Endothelial cell of umbilical vein (primary cell): Measurements from ENCODE around the gene CXCL13. TPM values are rescaled to one million over a fixed set of nuclear protein-coding genes. Genes with fewer than 3 reads are reported as not detected.

Source experiments
- BruUV-seq: library from RNA; stranded (reverse); fragments of 400-500 nt; replicated peaks from 2 replicates; lab custom pipeline; 2021; lab: Mats Ljungman, UMichigan
- CTCF ChIA-PET: fragments of 300-600, 350-600 bp; sonication (Branson Sonifier 250); formaldehyde crosslinking; loops from one replicate; lab custom pipeline; 2021; ENCODE audit warnings: antibody characterized with exemption, inconsistent platforms; lab: Charles Lee
- POLR2A ChIA-PET: fragments of 300-600, 350-600 bp; sonication (Branson Sonifier 250); formaldehyde crosslinking; loops from one replicate; lab custom pipeline; 2021; ENCODE audit warnings: antibody characterized with exemption, inconsistent platforms; lab: Charles Lee
- DNase-seq: peaks from one replicate; pipeline ENCODE4 v3.0.0-alpha.2; 2011; ENCODE audit warnings: low read depth, low spot score
- FAIRE-seq: peaks from 2 replicates; lab custom pipeline; 2011; peaks lifted over from hg19 to GRCh38; lab: Jason Lieb, UNC
- H2AFZ ChIP-seq: 2 replicates; pipeline ENCODE4 v1.6.0; 2012; ENCODE audit warnings: low read depth, low read length, control low read depth, inconsistent platforms
- H3K27ac ChIP-seq: 2 replicates; pipeline ENCODE4 v1.5.1; 2011; ENCODE audit warnings: low read depth, mild to moderate bottlenecking, control low read depth, low read length, moderate library complexity; ENCODE audit not compliant: insufficient read depth
- H3K27me3 ChIP-seq, 2 experiments: 2 replicates each; pipeline versions ENCODE4 v1.6.0 to v1.6.1; 2011; ENCODE audit warnings: low read length in 2 of 2, mixed read lengths in 1 of 2; ENCODE audit not compliant: control insufficient read depth in 2 of 2, insufficient read depth in 2 of 2
- H3K36me3 ChIP-seq, 2 experiments: 2 replicates in 1 of 2; 3 replicates in 1 of 2; pipeline ENCODE4 v1.5.1; 2011; ENCODE audit warnings: low read length in 2 of 2, mild to moderate bottlenecking in 1 of 2, moderate library complexity in 1 of 2; ENCODE audit not compliant: control insufficient read depth in 2 of 2, insufficient read depth in 2 of 2; ENCODE audit errors: extremely low read depth in 1 of 2
- H3K4me1 ChIP-seq: 3 replicates; pipeline ENCODE4 v1.5.1; 2011; ENCODE audit warnings: mild to moderate bottlenecking, low read length; ENCODE audit not compliant: control insufficient read depth, insufficient read depth; ENCODE audit errors: extremely low read depth
- H3K4me2 ChIP-seq: 2 replicates; pipeline ENCODE4 v1.6.1; 2011; ENCODE audit warnings: low read length, control low read depth, mixed read lengths; ENCODE audit not compliant: insufficient read depth
- H3K4me3 ChIP-seq, 3 experiments: fragments of 200-600 bp in 1 of 3; sonication (generic), shearing (Covaris generic) in 1 of 3; replicated peaks in 1 of 3; 2 replicates each; pipeline ENCODE4 v1.5.1; 2011 to 2016; ENCODE audit warnings: control low read depth in 3 of 3, low read length in 3 of 3, mild to moderate bottlenecking in 2 of 3, inconsistent platforms in 1 of 3, low read depth in 1 of 3, moderate library complexity in 1 of 3; ENCODE audit not compliant: insufficient read depth in 1 of 3
- H3K79me2 ChIP-seq: 2 replicates; pipeline ENCODE4 v1.6.0; 2012; ENCODE audit warnings: low read length, inconsistent platforms; ENCODE audit not compliant: control insufficient read depth, insufficient read depth
- H3K9ac ChIP-seq: replicated peaks from 2 replicates; pipeline ENCODE3; 2011; ENCODE audit warnings: low read length, control low read depth; ENCODE audit not compliant: insufficient read depth; ENCODE audit errors: extremely low read depth
- H3K9me1 ChIP-seq: replicated peaks from 3 replicates; pipeline ENCODE4 v1.6.0; 2011; ENCODE audit warnings: mild to moderate bottlenecking, low read length; ENCODE audit not compliant: control insufficient read depth, insufficient read depth; ENCODE audit errors: extremely low read depth
- H3K9me3 ChIP-seq: replicated peaks from 2 replicates; pipeline ENCODE4 v1.5.1; 2012; ENCODE audit warnings: low read length, inconsistent platforms; ENCODE audit not compliant: control insufficient read depth, insufficient read depth
- H4K20me1 ChIP-seq: replicated peaks from 2 replicates; pipeline ENCODE3; 2011; ENCODE audit warnings: mild to moderate bottlenecking, low read length; ENCODE audit not compliant: control insufficient read depth, insufficient read depth; ENCODE audit errors: extremely low read depth
- CTCF ChIP-seq, 2 donors: IDR thresholded peaks; 1 replicate in 1 of 2; 2 replicates in 1 of 2; pipeline ENCODE4 v1.5.1; 2011; ENCODE audit warnings: low read length in 2 of 2, mild to moderate bottlenecking in 2 of 2, moderate library complexity in 2 of 2, control low read depth in 1 of 2, inconsistent platforms in 1 of 2, low read depth in 1 of 2; ENCODE audit not compliant: insufficient read depth in 1 of 2; ENCODE audit errors: extremely low read depth in 1 of 2
- EZH2 ChIP-seq: IDR thresholded peaks from 2 replicates; pipeline ENCODE4 v1.6.1; 2012; ENCODE audit warnings: borderline replicate concordance, low read depth, mild to moderate bottlenecking, moderate library complexity, low read length, inconsistent platforms; ENCODE audit not compliant: severe bottlenecking
- FOS ChIP-seq: IDR thresholded peaks from 2 replicates; pipeline ENCODE4 v1.6.1; 2011; ENCODE audit warnings: mild to moderate bottlenecking, low read length, moderate library complexity, borderline replicate concordance; ENCODE audit not compliant: insufficient read depth
- GATA2 ChIP-seq: IDR thresholded peaks from 2 replicates; pipeline ENCODE4 v1.7.0; 2011; ENCODE audit warnings: low read depth, mild to moderate bottlenecking, moderate library complexity, mixed read lengths, low read length; ENCODE audit not compliant: insufficient read length, insufficient read depth
- JUN ChIP-seq: IDR thresholded peaks from 2 replicates; pipeline ENCODE4 v1.6.1; 2011; ENCODE audit warnings: borderline replicate concordance, low read depth; ENCODE audit not compliant: insufficient read length, insufficient read depth
- MYC ChIP-seq: IDR thresholded peaks from one replicate; pipeline ENCODE4 v1.6.1; 2011; ENCODE audit warnings: mild to moderate bottlenecking, low read depth, low read length
- POLR2A ChIP-seq: IDR thresholded peaks from 2 replicates; pipeline ENCODE4 v1.6.1; 2012; ENCODE audit warnings: low read depth, mild to moderate bottlenecking, control low read depth, low read length
- POLR2AphosphoS5 ChIP-seq: IDR thresholded peaks from 2 replicates; pipeline ENCODE4 v1.6.1; 2012; ENCODE audit warnings: low read depth, mild to moderate bottlenecking, control low read depth, low read length, moderate library complexity; ENCODE audit not compliant: insufficient read depth
- dilution Hi-C: fragments of 300-500 bp; cut with MboI; formaldehyde crosslinking; loops from one replicate; pipeline ENCODE4 v1.15.0; 2019; ENCODE audit warnings: low sequenced_read_pairs; ENCODE audit not compliant: extremely low pct_ligation_motif_present
- intact Hi-C: fragments of 100-400 bp; cut with micrococcal nuclease; formaldehyde crosslinking; loops from one replicate; pipeline ENCODE4 v1.10.0; 2022
- polyA plus RNA-seq, 4 experiments: library from polyadenylated mRNA; depleted of rRNA in 3 of 4; stranded (reverse) in 3 of 4; unstranded in 1 of 4; fragments of >200 nt; gene quantifications; 2 replicates each; pipeline versions ENCODE4 v1.2.1 to v1.2.3, GENCODE V29; 2011 to 2012; ENCODE audit warnings: missing spikeins in 1 of 4
- total RNA-seq: library from RNA; stranded (reverse); gene quantifications from 2 replicates; pipeline ENCODE4 v1.2.3, GENCODE V29; 2021
- TF ChIP-seq, protein P1 (sequence below): IDR thresholded peaks from 2 replicates; pipeline ENCODE4 v1.6.1; 2011; ENCODE audit not compliant: insufficient read depth, insufficient read length

Gene CXCL13
- total and polyA plus RNA-seq, 2 donors (not counting 3 experiments of a cell fraction or from before 2014, with no cell fraction given) = not detected

DNA sequence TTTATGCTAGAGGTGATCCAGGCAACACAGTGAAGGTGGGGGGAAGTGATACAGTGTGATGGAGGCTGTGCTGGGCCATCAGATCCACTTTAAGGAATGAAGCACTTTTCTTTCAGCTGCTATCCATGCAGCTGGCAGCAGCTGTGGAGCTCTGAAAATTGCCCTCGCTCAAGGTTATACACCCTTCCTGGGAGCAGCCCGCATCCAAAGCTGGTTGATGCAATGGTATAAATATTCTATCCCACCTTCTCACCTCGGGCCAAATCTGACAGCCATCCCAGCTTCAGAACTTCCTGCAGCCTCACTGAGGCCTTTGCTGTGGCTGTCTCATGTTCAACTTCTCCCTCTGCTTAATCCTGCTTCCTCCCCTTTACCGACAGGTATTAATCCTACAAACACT is 18.6 kb downstream of the CXCL13 start:
- TF ChIP-seq CTCF (IDR thresholded peaks at IDR 0.05; ENCODE audit: extremely low read depth in 1 of 2, insufficient read depth in 1 of 2, low read depth in 1 of 2, low read length in 2 of 2) = no peak
- TF ChIP-seq POLR2A = no peak
- TF ChIP-seq FOS = no peak
- TF ChIP-seq GATA2 = no peak
- no peak for TF ChIP-seq JUN
- no peak for TF ChIP-seq POLR2AphosphoS5
- TF ChIP-seq MYC = no peak
- TF ChIP-seq, protein P1, sequence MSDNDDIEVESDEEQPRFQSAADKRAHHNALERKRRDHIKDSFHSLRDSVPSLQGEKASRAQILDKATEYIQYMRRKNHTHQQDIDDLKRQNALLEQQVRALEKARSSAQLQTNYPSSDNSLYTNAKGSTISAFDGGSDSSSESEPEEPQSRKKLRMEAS = no peak
- TF ChIP-seq EZH2 = no peak
- H2AFZ ChIP-seq = no peak overlapping the region
- no peaks in the 10 kb centered on the region for H3K79me2 ChIP-seq
- no peak for DNase-seq
- no peak overlapping the region for H3K9ac ChIP-seq
- CTCF ChIA-PET = no interaction called here
- no peaks in the 10 kb centered on the region for H3K4me1 ChIP-seq
- no peaks in the 10 kb centered on the region for H4K20me1 ChIP-seq
- dilution Hi-C loops = no loop called here
- no peak overlapping the region for H3K27ac ChIP-seq
- FAIRE-seq = no peak
- BruUV-seq = no TSS peak
- no peak overlapping the region for H3K4me3 ChIP-seq
- POLR2A ChIA-PET = no interaction called here
- intact Hi-C loops = no loop called here
- H3K27me3 ChIP-seq = peaks cover 3 to 6% of the 10 kb centered on the region in 2 experiments
- H3K9me3 ChIP-seq = no peaks in the 10 kb centered on the region
- no peaks in the 10 kb centered on the region for H3K9me1 ChIP-seq
- no peak overlapping the region for H3K4me2 ChIP-seq
- no peaks in the 10 kb centered on the region for H3K36me3 ChIP-seq
